HG02852 (cell line): ENCODE results near the gene RAD50.
A peak's percentile ranks its signal among the peaks of the same experiment; 100 is the strongest.
"Not testable (repeated sequence)": the region's sequence is repeated elsewhere in the genome, so short reads cannot be mapped to it uniquely, and the experiment has no call there.

Experiments
- ATAC-seq: cut with Tn5 transposase; IDR thresholded peaks from one replicate; pipeline ENCODE4 v1.9.1; 2021; ENCODE audit warnings: mild to moderate bottlenecking, moderate library complexity; ENCODE audit not compliant: unreplicated experiment

The RAD50 gene

GRCh38 chr5:132556153-132556762, 519 bp upstream of the RAD50 start:
- ATAC-seq = no peak

GRCh38 chr5:132557478-132558172, 848 bp downstream of the RAD50 start:
- peak; percentile 43 for ATAC-seq

GRCh38 chr5:132559383-132560060, 2.7 kb downstream of the RAD50 start:
- no peak for ATAC-seq

- no peak for ATAC-seq
Measured at GRCh38 chr5:132561601-132562000, 4.8 kb downstream of the RAD50 start.

GRCh38 chr5:132564555-132564954, 7.8 kb downstream of the RAD50 start:
- ATAC-seq = not testable (repeated sequence)

- no peak for ATAC-seq
Measured at GRCh38 chr5:132566657-132567056, 9.9 kb downstream of the RAD50 start.

GRCh38 chr5:132576123-132576522, 19.3 kb downstream of the RAD50 start:
- no peak for ATAC-seq

GRCh38 chr5:132584560-132584959, 27.8 kb downstream of the RAD50 start:
- not testable (repeated sequence) for ATAC-seq

GRCh38 chr5:132586063-132586462, 29.3 kb downstream of the RAD50 start:
- no peak for ATAC-seq

GRCh38 chr5:132589467-132589866, 32.7 kb downstream of the RAD50 start:
- no peak for ATAC-seq

- ATAC-seq = no peak
Measured at GRCh38 chr5:132591145-132591544, 34.4 kb downstream of the RAD50 start.

- no peak for ATAC-seq
Measured at GRCh38 chr5:132592521-132592920, 35.7 kb downstream of the RAD50 start.

GRCh38 chr5:132594170-132594569, 37.4 kb downstream of the RAD50 start:
- ATAC-seq = no peak

- no peak for ATAC-seq
Measured at GRCh38 chr5:132595624-132596023, 38.8 kb downstream of the RAD50 start.

GRCh38 chr5:132601071-132601728, 44.4 kb downstream of the RAD50 start:
- no peak for ATAC-seq

GRCh38 chr5:132607095-132607494, 50.3 kb downstream of the RAD50 start:
- no peak for ATAC-seq

- no peak for ATAC-seq
Measured at GRCh38 chr5:132608107-132608506, 51.3 kb downstream of the RAD50 start.

GRCh38 chr5:132611965-132612364, 55.2 kb downstream of the RAD50 start:
- no peak for ATAC-seq

- no peak for ATAC-seq
Measured at GRCh38 chr5:132612846-132613245, 56.1 kb downstream of the RAD50 start.

- no peak for ATAC-seq
Measured at GRCh38 chr5:132621699-132622098, 64.9 kb downstream of the RAD50 start.

- ATAC-seq = no peak
Measured at GRCh38 chr5:132622608-132623007, 65.8 kb downstream of the RAD50 start.

GRCh38 chr5:132627470-132627869, 70.7 kb downstream of the RAD50 start:
- no peak for ATAC-seq
